GM12878 (cell line): ENCODE measurements around the gene MOBP.

Experiments
- POLR2AphosphoS5 ChIP-seq: IDR thresholded peaks from 2 replicates; pipeline ENCODE4 v1.6.1; 2011; ENCODE audit warnings: mild to moderate bottlenecking, low read length, inconsistent platforms
- SMAD5 ChIP-seq: IDR thresholded peaks from 2 replicates; pipeline ENCODE4 v1.6.1; 2016; ENCODE audit warnings: antibody characterized with exemption, low read depth
- ZNF592 ChIP-seq: fragments of 450-650 bp; IDR thresholded peaks from 2 replicates; pipeline ENCODE4 v1.6.1; 2017; ENCODE audit warnings: mild to moderate bottlenecking, moderate library complexity

- TF ChIP-seq ZNF592: no peak
- no peak for TF ChIP-seq SMAD5
- TF ChIP-seq POLR2AphosphoS5: no peak
These were observed 6.6 kb downstream of the MOBP start for GRCh38 chr3:39474126-39474515.
